HEK293 (cell line): Measurements from ENCODE around the gene TAPBPL.

Experiments used
- BCL11B ChIP-seq: fragments of 450-650 bp; formaldehyde crosslinking; IDR thresholded peaks from 2 replicates; pipeline ENCODE4 v1.5.1; 2016; ENCODE audit warnings: low read depth, missing biosample characterization, missing genetic modification characterization
- EGR2 ChIP-seq: fragments of 450-650 bp; formaldehyde crosslinking; IDR thresholded peaks from 2 replicates; pipeline ENCODE4 v1.5.1; 2016; ENCODE audit warnings: low read depth, missing biosample characterization, missing genetic modification characterization
- FEZF1 ChIP-seq: fragments of 450-650 bp; formaldehyde crosslinking; IDR thresholded peaks from 2 replicates; pipeline ENCODE4 v1.5.1; 2016; ENCODE audit warnings: missing biosample characterization, missing genetic modification characterization
- KLF7 ChIP-seq: fragments of 450-650 bp; formaldehyde crosslinking; IDR thresholded peaks from 2 replicates; pipeline ENCODE4 v1.5.1; 2016; ENCODE audit warnings: missing biosample characterization, missing genetic modification characterization, borderline replicate concordance
- MZF1 ChIP-seq: fragments of 450-650 bp; formaldehyde crosslinking; IDR thresholded peaks from 2 replicates; pipeline ENCODE4 v1.5.1; 2017; ENCODE audit warnings: missing biosample characterization, missing genetic modification characterization, borderline replicate concordance
- RBAK ChIP-seq: fragments of 450-650 bp; formaldehyde crosslinking; IDR thresholded peaks from 2 replicates; pipeline ENCODE4 v1.5.1; 2016; ENCODE audit warnings: missing biosample characterization, missing genetic modification characterization
- TRIM28 ChIP-seq: IDR thresholded peaks from 2 replicates; pipeline ENCODE4 v1.6.1; 2011; ENCODE audit warnings: low read length, control low read depth, borderline replicate concordance
- YY1 ChIP-seq: fragments of 450-650 bp; formaldehyde crosslinking; IDR thresholded peaks from 2 replicates; pipeline ENCODE4 v1.5.1; 2018; ENCODE audit warnings: missing biosample characterization, missing genetic modification characterization
- ZBTB1 ChIP-seq: fragments of 450-650 bp; formaldehyde crosslinking; IDR thresholded peaks from 2 replicates; pipeline ENCODE4 v1.5.1; 2016; ENCODE audit warnings: missing biosample characterization, missing genetic modification characterization
- ZFP3 ChIP-seq: fragments of 450-650 bp; formaldehyde crosslinking; IDR thresholded peaks from 2 replicates; pipeline ENCODE4 v1.5.1; 2016; ENCODE audit warnings: low read depth, missing biosample characterization, missing genetic modification characterization
- ZNF114 ChIP-seq: fragments of 450-650 bp; formaldehyde crosslinking; IDR thresholded peaks from 2 replicates; pipeline ENCODE4 v1.5.0; 2017; ENCODE audit warnings: missing biosample characterization, missing genetic modification characterization
- ZNF146 ChIP-seq: fragments of 450-650 bp; formaldehyde crosslinking; IDR thresholded peaks from 2 replicates; pipeline ENCODE4 v1.5.1; 2016; ENCODE audit warnings: missing biosample characterization, missing genetic modification characterization
- ZNF16 ChIP-seq: fragments of 450-650 bp; formaldehyde crosslinking; IDR thresholded peaks from 2 replicates; pipeline ENCODE4 v1.5.1; 2016; ENCODE audit warnings: low read depth, missing biosample characterization, missing genetic modification characterization
- ZNF202 ChIP-seq: fragments of 450-650 bp; formaldehyde crosslinking; IDR thresholded peaks from 2 replicates; pipeline ENCODE4 v1.5.1; 2016; ENCODE audit warnings: missing biosample characterization, missing genetic modification characterization, borderline replicate concordance
- ZNF221 ChIP-seq: fragments of 450-650 bp; formaldehyde crosslinking; IDR thresholded peaks from 2 replicates; pipeline ENCODE4 v1.5.1; 2017; ENCODE audit warnings: missing biosample characterization, missing genetic modification characterization, borderline replicate concordance
- ZNF223 ChIP-seq: fragments of 450-650 bp; formaldehyde crosslinking; IDR thresholded peaks from 2 replicates; pipeline ENCODE4 v1.5.1; 2016; ENCODE audit warnings: missing biosample characterization, missing genetic modification characterization
- ZNF239 ChIP-seq: fragments of 450-650 bp; formaldehyde crosslinking; IDR thresholded peaks from 2 replicates; pipeline ENCODE4 v1.5.1; 2016; ENCODE audit warnings: missing biosample characterization, missing genetic modification characterization
- ZNF24 ChIP-seq: fragments of 450-650 bp; formaldehyde crosslinking; IDR thresholded peaks from 2 replicates; pipeline ENCODE4 v1.5.1; 2016; ENCODE audit warnings: missing biosample characterization, missing genetic modification characterization
- ZNF354C ChIP-seq: fragments of 450-650 bp; formaldehyde crosslinking; IDR thresholded peaks from 2 replicates; pipeline ENCODE4 v1.5.1; 2016; ENCODE audit warnings: missing biosample characterization, missing genetic modification characterization, low read depth, borderline replicate concordance
- ZNF394 ChIP-seq: fragments of 450-650 bp; formaldehyde crosslinking; IDR thresholded peaks from 2 replicates; pipeline ENCODE4 v1.5.1; 2016; ENCODE audit warnings: missing biosample characterization, missing genetic modification characterization, mild to moderate bottlenecking, moderate library complexity, borderline replicate concordance
- ZNF398 ChIP-seq: fragments of 450-650 bp; formaldehyde crosslinking; IDR thresholded peaks from 2 replicates; pipeline ENCODE4 v1.5.1; 2017; ENCODE audit warnings: missing biosample characterization, missing genetic modification characterization
- ZNF416 ChIP-seq: fragments of 450-650 bp; formaldehyde crosslinking; IDR thresholded peaks from 2 replicates; pipeline ENCODE4 v1.5.1; 2016; ENCODE audit warnings: missing biosample characterization, missing genetic modification characterization
- ZNF449 ChIP-seq: fragments of 450-650 bp; formaldehyde crosslinking; IDR thresholded peaks from 2 replicates; pipeline ENCODE4 v1.5.1; 2017; ENCODE audit warnings: missing biosample characterization, mild to moderate bottlenecking, missing genetic modification characterization, moderate library complexity
- ZNF48 ChIP-seq: fragments of 450-650 bp; formaldehyde crosslinking; IDR thresholded peaks from 2 replicates; pipeline ENCODE4 v1.5.1; 2016; ENCODE audit warnings: missing biosample characterization, missing genetic modification characterization
- ZNF501 ChIP-seq: fragments of 450-650 bp; formaldehyde crosslinking; IDR thresholded peaks from 2 replicates; pipeline ENCODE4 v1.5.1; 2016; ENCODE audit warnings: missing biosample characterization, missing genetic modification characterization
- ZNF514 ChIP-seq: fragments of 450-650 bp; formaldehyde crosslinking; IDR thresholded peaks from 2 replicates; pipeline ENCODE4 v1.5.1; 2016; ENCODE audit warnings: missing biosample characterization, missing genetic modification characterization
- ZNF521 ChIP-seq: fragments of 450-650 bp; formaldehyde crosslinking; IDR thresholded peaks from 2 replicates; pipeline ENCODE4 v1.5.1; 2017; ENCODE audit warnings: missing biosample characterization, mild to moderate bottlenecking, missing genetic modification characterization
- ZNF560 ChIP-seq: fragments of 450-650 bp; formaldehyde crosslinking; IDR thresholded peaks from 2 replicates; pipeline ENCODE4 v1.5.1; 2017; ENCODE audit warnings: missing biosample characterization, missing genetic modification characterization, borderline replicate concordance
- ZNF585B ChIP-seq: fragments of 450-650 bp; formaldehyde crosslinking; IDR thresholded peaks from 2 replicates; pipeline ENCODE4 v1.5.1; 2016; ENCODE audit warnings: missing biosample characterization, missing genetic modification characterization
- ZNF621 ChIP-seq: fragments of 450-650 bp; formaldehyde crosslinking; IDR thresholded peaks from 2 replicates; pipeline ENCODE4 v1.5.1; 2017; ENCODE audit warnings: missing biosample characterization, missing genetic modification characterization
- ZNF623 ChIP-seq: fragments of 450-650 bp; formaldehyde crosslinking; IDR thresholded peaks from 2 replicates; pipeline ENCODE4 v1.5.1; 2016; ENCODE audit warnings: missing biosample characterization, missing genetic modification characterization
- ZNF624 ChIP-seq: fragments of 450-650 bp; formaldehyde crosslinking; IDR thresholded peaks from 2 replicates; pipeline ENCODE4 v1.5.1; 2017; ENCODE audit warnings: missing biosample characterization, missing genetic modification characterization
- ZNF626 ChIP-seq: fragments of 450-650 bp; sonication (Bioruptor Pico); formaldehyde crosslinking; IDR thresholded peaks from 2 replicates; pipeline ENCODE4 v1.5.1; 2018; ENCODE audit warnings: missing biosample characterization, missing genetic modification characterization, inconsistent platforms
- ZNF639 ChIP-seq: fragments of 450-650 bp; formaldehyde crosslinking; IDR thresholded peaks from 2 replicates; pipeline ENCODE4 v1.5.1; 2016; ENCODE audit warnings: missing biosample characterization, missing genetic modification characterization
- ZNF677 ChIP-seq: fragments of 450-650 bp; IDR thresholded peaks from 2 replicates; pipeline ENCODE4 v1.5.0; 2018; ENCODE audit warnings: missing biosample characterization, mild to moderate bottlenecking, missing genetic modification characterization, moderate library complexity

TAPBPL gene

GRCh38 chr12:6470375-6471163, 18.7 kb downstream of the TAPBPL start, which contains the start of gene VAMP1 (continued):
- TF ChIP-seq ZNF398 (tag by site-specific recombination) (no peak; the same call in 1 of the 2 replicates), ZNF223 (no peak), ZNF202 (no peak), ZNF624 (tag by site-specific recombination) (no peak), ZNF626 (tag by site-specific recombination) (no peak; the same call in 1 of the 2 replicates), ZNF239 (tag by site-specific recombination) (no peak), ZNF501 (tag by site-specific recombination) (peak; percentile 97), ZNF621 (tag by site-specific recombination) (no peak), ZNF416 (tag by site-specific recombination) (no peak), RBAK (tag by site-specific recombination) (no peak), YY1 (tag by site-specific recombination) (peak; percentile 86), ZNF16 (tag by site-specific recombination) (no peak), MZF1 (tag by site-specific recombination) (no peak), TRIM28 (peak; percentile 75; the same call in 1 of the 2 replicates), FEZF1 (peak; percentile 40; the same call in 1 of the 2 replicates), KLF7 (tag by site-specific recombination) (peak; percentile 78; the same call in 1 of the 2 replicates), EGR2 (tag by site-specific recombination) (no peak; the same call in 1 of the 2 replicates), ZNF354C (tag by site-specific recombination) (no peak), ZNF521 (tag by site-specific recombination) (no peak), ZBTB1 (0 out of 2 replicates have a peak, but pooled peaks have one; percentile 20), ZNF585B (no peak; the same call in 1 of the 2 replicates), ZNF221 (tag by site-specific recombination) (no peak), ZNF146 (tag by site-specific recombination) (no peak), ZNF394 (tag by site-specific recombination) (peak; percentile 80; the same call in 1 of the 2 replicates), ZFP3 (tag by site-specific recombination) (no peak), ZNF639 (tag by site-specific recombination) (peak; percentile 69), ZNF677 (no peak), ZNF514 (tag by site-specific recombination) (no peak), ZNF48 (tag by site-specific recombination) (no peak), ZNF560 (no peak), ZNF623 (tag by site-specific recombination) (peak; percentile 33; the same call in 1 of the 2 replicates), ZNF114 (tag by site-specific recombination) (no peak), BCL11B (tag by site-specific recombination) (0 out of 2 replicates have a peak, but pooled peaks have one; percentile 31), ZNF449 (tag by site-specific recombination) (peak; percentile 68; the same call in 1 of the 2 replicates), ZNF24 (tag by site-specific recombination) (peak; percentile 72)
